ENCODE data around the gene LRRC34. TPM values are rescaled to one million over a fixed set of nuclear protein-coding genes. Genes with fewer than 3 reads are reported as not detected.

The LRRC34 gene, protein sequence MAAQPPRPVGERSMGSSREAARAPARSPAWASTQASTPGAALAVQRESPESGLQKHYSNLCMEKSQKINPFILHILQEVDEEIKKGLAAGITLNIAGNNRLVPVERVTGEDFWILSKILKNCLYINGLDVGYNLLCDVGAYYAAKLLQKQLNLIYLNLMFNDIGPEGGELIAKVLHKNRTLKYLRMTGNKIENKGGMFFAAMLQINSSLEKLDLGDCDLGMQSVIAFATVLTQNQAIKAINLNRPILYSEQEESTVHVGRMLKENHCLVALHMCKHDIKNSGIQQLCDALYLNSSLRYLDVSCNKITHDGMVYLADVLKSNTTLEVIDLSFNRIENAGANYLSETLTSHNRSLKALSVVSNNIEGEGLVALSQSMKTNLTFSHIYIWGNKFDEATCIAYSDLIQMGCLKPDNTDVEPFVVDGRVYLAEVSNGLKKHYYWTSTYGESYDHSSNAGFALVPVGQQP
- total RNA-seq, result 1.8 and 2.0 TPM in 2 replicates
- polyA plus RNA-seq, result 2.3 and 2.7 TPM in 2 replicates
- 1.3 and 1.4 TPM in 2 replicates for polyA plus RNA-seq (2012)
- 1.1 TPM in 1 of 2 replicates, not detected in the other for polyA minus RNA-seq (ENCODE audit: low replicate concordance)

DNA sequence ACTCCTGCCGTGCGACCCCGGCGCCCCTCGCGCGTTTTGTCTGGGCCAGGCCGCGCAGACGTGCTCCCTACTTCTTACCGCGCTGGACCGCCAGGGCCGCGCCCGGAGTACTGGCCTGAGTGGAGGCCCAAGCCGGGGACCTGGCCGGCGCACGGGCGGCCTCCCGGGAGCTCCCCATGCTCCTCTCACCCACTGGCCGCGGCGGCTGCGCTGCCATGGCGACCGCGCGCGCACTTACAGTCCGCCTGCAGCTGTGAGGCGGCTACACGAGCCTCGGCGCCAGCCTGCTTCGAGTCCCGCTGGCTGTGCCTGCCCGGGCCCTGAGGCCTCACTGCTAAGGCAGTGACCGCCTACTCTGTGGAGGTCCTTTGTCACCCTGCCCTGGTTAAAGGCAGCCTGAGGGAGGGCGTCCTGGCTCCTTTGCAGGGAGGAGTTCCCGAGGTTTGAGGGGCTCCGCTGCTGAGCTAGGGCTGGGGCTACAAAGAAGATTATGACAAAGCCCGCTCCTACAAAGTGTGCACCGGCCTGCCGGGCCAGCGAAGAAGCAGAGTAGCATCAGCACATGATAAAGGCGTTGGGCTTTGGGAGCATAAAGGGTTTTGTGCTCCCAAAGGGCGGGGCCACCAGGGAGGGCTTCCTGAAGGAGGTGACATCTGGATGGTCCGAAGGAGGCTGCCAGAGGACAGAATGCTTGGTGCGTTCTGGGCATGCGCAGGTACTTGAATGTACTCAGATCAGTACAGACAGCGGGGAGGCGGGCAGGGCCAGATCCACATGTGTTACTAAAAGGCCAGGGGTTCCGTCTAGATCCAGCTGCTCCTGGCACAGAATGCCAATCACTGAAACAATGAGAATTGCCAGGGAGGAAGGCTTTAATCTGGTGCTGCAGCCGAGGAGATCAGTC is at the start of gene LRRC34, which contains the start of gene LRRIQ4:
Gene LRRC34 (minus strand): TSS at position 573 of the 904 bp plus-strand sequence. CDS start 356 bp downstream, at position 217.
Gene LRRIQ4 (plus strand): TSS at position 539 of the 904 bp plus-strand sequence. CDS start 9,052 bp downstream, outside the sequence.
- Histone ChIP-seq H3K4me2 (ENCODE audit: extremely low read depth, insufficient read depth, low read length) (peak within 1 kb of the TSS; percentile 98), H3K9me3 (ENCODE audit: control insufficient read depth, insufficient read depth, low read depth, low read length) (no peaks in the 10 kb centered on the region), H3K27me3 (ENCODE audit: control insufficient read depth, insufficient read depth, low read length) (no peaks in the 10 kb centered on the region), H2AFZ (ENCODE audit: low read length) (peak within 1 kb of the TSS; percentile 75), H3K36me3 (ENCODE audit: control insufficient read depth, insufficient read depth, low read length) (no peaks in the 10 kb centered on the region), H3K79me2 (ENCODE audit: control insufficient read depth, insufficient read depth, low read length) (no peaks in the 10 kb centered on the region), H3K4me1 (ENCODE audit: control insufficient read depth, extremely low read depth, insufficient read depth, low read length) (peaks cover 5% of the 10 kb centered on the region), H3K27ac (ENCODE audit: insufficient read depth, low read length) (peak within 1 kb of the TSS; percentile 68), H3K9ac (ENCODE audit: insufficient read depth, low read length) (peak within 1 kb of the TSS; percentile 68), H3K4me3 (replicated peaks in 1 of 4; ENCODE audit: control extremely low read depth in 1 of 4, insufficient read depth in 1 of 4, low read depth in 3 of 4, low read length in 4 of 4) (peak within 1 kb of the TSS; percentile 33 to 60 (median 48)), H4K20me1 (ENCODE audit: control insufficient read depth, extremely low read depth, insufficient read depth, low read length) (no peaks in the 10 kb centered on the region)
- TF ChIP-seq, protein P1, sequence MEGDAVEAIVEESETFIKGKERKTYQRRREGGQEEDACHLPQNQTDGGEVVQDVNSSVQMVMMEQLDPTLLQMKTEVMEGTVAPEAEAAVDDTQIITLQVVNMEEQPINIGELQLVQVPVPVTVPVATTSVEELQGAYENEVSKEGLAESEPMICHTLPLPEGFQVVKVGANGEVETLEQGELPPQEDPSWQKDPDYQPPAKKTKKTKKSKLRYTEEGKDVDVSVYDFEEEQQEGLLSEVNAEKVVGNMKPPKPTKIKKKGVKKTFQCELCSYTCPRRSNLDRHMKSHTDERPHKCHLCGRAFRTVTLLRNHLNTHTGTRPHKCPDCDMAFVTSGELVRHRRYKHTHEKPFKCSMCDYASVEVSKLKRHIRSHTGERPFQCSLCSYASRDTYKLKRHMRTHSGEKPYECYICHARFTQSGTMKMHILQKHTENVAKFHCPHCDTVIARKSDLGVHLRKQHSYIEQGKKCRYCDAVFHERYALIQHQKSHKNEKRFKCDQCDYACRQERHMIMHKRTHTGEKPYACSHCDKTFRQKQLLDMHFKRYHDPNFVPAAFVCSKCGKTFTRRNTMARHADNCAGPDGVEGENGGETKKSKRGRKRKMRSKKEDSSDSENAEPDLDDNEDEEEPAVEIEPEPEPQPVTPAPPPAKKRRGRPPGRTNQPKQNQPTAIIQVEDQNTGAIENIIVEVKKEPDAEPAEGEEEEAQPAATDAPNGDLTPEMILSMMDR (conservative IDR thresholded peaks at IDR 0.05 in 1 of 2, IDR thresholded peaks at IDR 0.05 in 1 of 2; ENCODE audit: low read depth in 1 of 2, low read length in 2 of 2), result no peak
- no peak for TF ChIP-seq EZH2 (IDR thresholded peaks at IDR 0.05; ENCODE audit: low read length, missing control alignments)
- DNase-seq (ENCODE audit: low read depth in 2 of 2), result peak; percentile 79 to 81

DNA sequence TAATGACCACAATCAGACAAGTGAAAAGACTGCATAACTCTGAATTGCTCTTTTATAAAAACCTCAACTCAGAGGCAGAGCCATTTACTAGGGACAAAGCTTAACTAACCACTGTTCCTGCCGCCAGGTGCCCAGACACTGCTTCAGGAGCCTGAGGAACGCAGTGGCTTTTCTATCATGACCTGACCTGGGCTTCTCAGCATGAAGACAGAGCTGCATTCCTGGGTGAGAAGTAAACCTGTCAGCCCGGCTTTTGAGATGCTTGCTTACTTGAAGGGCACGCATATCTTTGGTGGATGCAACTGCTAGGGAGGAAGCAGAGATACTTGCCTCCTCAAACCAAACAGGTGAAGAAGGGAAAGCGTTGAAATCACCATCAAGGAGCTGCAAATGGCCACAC is 49.2 kb upstream of the LRRC34 start:
- Histone ChIP-seq H3K4me1 (ENCODE audit: control insufficient read depth, extremely low read depth, insufficient read depth, low read length) (no peaks in the 10 kb centered on the region), H3K4me2 (ENCODE audit: extremely low read depth, insufficient read depth, low read length) (no peak overlapping the region), H3K9ac (ENCODE audit: insufficient read depth, low read length) (no peak overlapping the region), H3K9me3 (ENCODE audit: control insufficient read depth, insufficient read depth, low read depth, low read length) (no peaks in the 10 kb centered on the region), H2AFZ (ENCODE audit: low read length) (no peak overlapping the region), H4K20me1 (ENCODE audit: control insufficient read depth, extremely low read depth, insufficient read depth, low read length) (no peaks in the 10 kb centered on the region), H3K27ac (ENCODE audit: insufficient read depth, low read length) (no peak overlapping the region), H3K4me3 (replicated peaks in 1 of 4; ENCODE audit: control extremely low read depth in 1 of 4, insufficient read depth in 1 of 4, low read depth in 3 of 4, low read length in 4 of 4) (no peak overlapping the region), H3K79me2 (ENCODE audit: control insufficient read depth, insufficient read depth, low read length) (no peaks in the 10 kb centered on the region), H3K27me3 (ENCODE audit: control insufficient read depth, insufficient read depth, low read length) (no peaks in the 10 kb centered on the region), H3K36me3 (ENCODE audit: control insufficient read depth, insufficient read depth, low read length) (no peaks in the 10 kb centered on the region)
- TF ChIP-seq, protein P1 (conservative IDR thresholded peaks at IDR 0.05 in 1 of 2, IDR thresholded peaks at IDR 0.05 in 1 of 2; ENCODE audit: low read depth in 1 of 2, low read length in 2 of 2), result no peak
- no peak for TF ChIP-seq EZH2 (IDR thresholded peaks at IDR 0.05; ENCODE audit: low read length, missing control alignments)
- DNase-seq (ENCODE audit: low read depth in 2 of 2), result no peak
